DMS 273 (cell line): ENCODE measurements around the gene FGF19.

Experiments used
- DNase-seq: peaks from one replicate; lab custom pipeline; 2025; ENCODE audit not compliant: unreplicated experiment; lab: John Stamatoyannopoulos, UW

FGF19 gene

GRCh38 chr11:69674267-69674885 is 29.4 kb downstream of the FGF19 start:
- DNase-seq = no peak

GRCh38 chr11:69671734-69672465 is 31.9 kb downstream of the FGF19 start:
- no peak for DNase-seq

- DNase-seq = peak; percentile 84
Measured at GRCh38 chr11:69670158-69670845, 33.5 kb downstream of the FGF19 start.

- no peak for DNase-seq
Measured at GRCh38 chr11:69669486-69669885, 34.3 kb downstream of the FGF19 start.

- DNase-seq = no peak
Measured at GRCh38 chr11:69667619-69668604, 35.9 kb downstream of the FGF19 start.

- DNase-seq = no peak
Measured at GRCh38 chr11:69666752-69667536, 36.9 kb downstream of the FGF19 start.

GRCh38 chr11:69666261-69666660 is 37.6 kb downstream of the FGF19 start:
- DNase-seq = no peak

- no peak for DNase-seq
Measured at GRCh38 chr11:69665669-69666068, 38.2 kb downstream of the FGF19 start.

- DNase-seq = no peak
Measured at GRCh38 chr11:69664901-69665300, 38.9 kb downstream of the FGF19 start.

- no peak for DNase-seq
Measured at GRCh38 chr11:69664103-69664775, 39.6 kb downstream of the FGF19 start.

- no peak for DNase-seq
Measured at GRCh38 chr11:69663326-69663725, 40.5 kb downstream of the FGF19 start.

GRCh38 chr11:69662806-69663205 is 41.0 kb downstream of the FGF19 start:
- DNase-seq = no peak

GRCh38 chr11:69662021-69662698 is 41.7 kb downstream of the FGF19 start:
- DNase-seq = peak; percentile 25

- no peak for DNase-seq
Measured at GRCh38 chr11:69661413-69661715, 42.5 kb downstream of the FGF19 start.

GRCh38 chr11:69660001-69660500 is 43.8 kb downstream of the FGF19 start:
- DNase-seq = no peak

GRCh38 chr11:69659591-69659990 is 44.2 kb downstream of the FGF19 start:
- DNase-seq = no peak

- DNase-seq = no peak
Measured at GRCh38 chr11:69658626-69659450, 45.0 kb downstream of the FGF19 start.

- no peak for DNase-seq
Measured at GRCh38 chr11:69657911-69658625, 45.8 kb downstream of the FGF19 start.
